Measurements from ENCODE around the gene HACD2. TPM values are rescaled to one million over a fixed set of nuclear protein-coding genes. Genes with fewer than 3 reads are reported as not detected.

HACD2 gene
- total RNA-seq, 1 experiment from 2014 or later = 97.7 TPM

DNA sequence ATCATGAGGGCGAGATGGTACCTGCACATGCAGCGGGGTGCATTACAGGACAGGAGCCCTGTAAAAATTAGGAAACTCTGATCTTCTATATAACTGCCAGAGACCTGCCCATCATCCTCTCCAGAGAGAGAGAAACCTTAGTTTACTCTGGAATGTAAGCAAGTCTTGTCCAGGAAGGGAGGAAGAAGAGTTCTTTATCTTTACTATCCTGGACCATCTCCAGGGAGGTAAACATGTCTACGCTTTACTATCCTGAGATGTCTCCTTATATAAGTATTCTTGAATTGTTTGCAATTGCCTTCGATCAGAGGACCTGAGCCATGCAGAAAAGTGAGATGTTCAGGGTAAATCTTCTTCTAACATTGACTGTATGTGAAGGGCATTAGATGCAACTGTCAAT, 12.7 kb upstream of the HACD2 start:
- Mint-ChIP-seq H3K36me3 (ENCODE audit: insufficient read depth, unreplicated experiment) (peaks cover 16% of the 10 kb centered on the region), H3K9me3 (ENCODE audit: unreplicated experiment) (no peaks in the 10 kb centered on the region), H3K27me3 (ENCODE audit: insufficient read depth, unreplicated experiment) (no peaks in the 10 kb centered on the region), H3K4me3 (ENCODE audit: unreplicated experiment) (no peak overlapping the region), H3K27ac (ENCODE audit: low read depth, unreplicated experiment) (no peak overlapping the region), H3K4me1 (ENCODE audit: insufficient read depth, unreplicated experiment) (peaks cover 38% of the 10 kb centered on the region)
- ChIA-PET POLR2A (interaction anchor here (1.2 to 3.5 kb wide), 2 partner anchors 9 to 12 kb away, joined by 3 to 44 read pairs; partner anchors contain the start of gene HACD2), CTCF (no interaction called here)
- BruUV-seq (replicated peaks) = no TSS peak
- DNase-seq (ENCODE audit: unreplicated experiment) = no peak
- TF ChIP-seq, protein P1, sequence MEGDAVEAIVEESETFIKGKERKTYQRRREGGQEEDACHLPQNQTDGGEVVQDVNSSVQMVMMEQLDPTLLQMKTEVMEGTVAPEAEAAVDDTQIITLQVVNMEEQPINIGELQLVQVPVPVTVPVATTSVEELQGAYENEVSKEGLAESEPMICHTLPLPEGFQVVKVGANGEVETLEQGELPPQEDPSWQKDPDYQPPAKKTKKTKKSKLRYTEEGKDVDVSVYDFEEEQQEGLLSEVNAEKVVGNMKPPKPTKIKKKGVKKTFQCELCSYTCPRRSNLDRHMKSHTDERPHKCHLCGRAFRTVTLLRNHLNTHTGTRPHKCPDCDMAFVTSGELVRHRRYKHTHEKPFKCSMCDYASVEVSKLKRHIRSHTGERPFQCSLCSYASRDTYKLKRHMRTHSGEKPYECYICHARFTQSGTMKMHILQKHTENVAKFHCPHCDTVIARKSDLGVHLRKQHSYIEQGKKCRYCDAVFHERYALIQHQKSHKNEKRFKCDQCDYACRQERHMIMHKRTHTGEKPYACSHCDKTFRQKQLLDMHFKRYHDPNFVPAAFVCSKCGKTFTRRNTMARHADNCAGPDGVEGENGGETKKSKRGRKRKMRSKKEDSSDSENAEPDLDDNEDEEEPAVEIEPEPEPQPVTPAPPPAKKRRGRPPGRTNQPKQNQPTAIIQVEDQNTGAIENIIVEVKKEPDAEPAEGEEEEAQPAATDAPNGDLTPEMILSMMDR (IDR thresholded peaks at IDR 0.05; ENCODE audit: unreplicated experiment) = no peak
- intact Hi-C loops (cut with micrococcal nuclease) = no loop called here

DNA sequence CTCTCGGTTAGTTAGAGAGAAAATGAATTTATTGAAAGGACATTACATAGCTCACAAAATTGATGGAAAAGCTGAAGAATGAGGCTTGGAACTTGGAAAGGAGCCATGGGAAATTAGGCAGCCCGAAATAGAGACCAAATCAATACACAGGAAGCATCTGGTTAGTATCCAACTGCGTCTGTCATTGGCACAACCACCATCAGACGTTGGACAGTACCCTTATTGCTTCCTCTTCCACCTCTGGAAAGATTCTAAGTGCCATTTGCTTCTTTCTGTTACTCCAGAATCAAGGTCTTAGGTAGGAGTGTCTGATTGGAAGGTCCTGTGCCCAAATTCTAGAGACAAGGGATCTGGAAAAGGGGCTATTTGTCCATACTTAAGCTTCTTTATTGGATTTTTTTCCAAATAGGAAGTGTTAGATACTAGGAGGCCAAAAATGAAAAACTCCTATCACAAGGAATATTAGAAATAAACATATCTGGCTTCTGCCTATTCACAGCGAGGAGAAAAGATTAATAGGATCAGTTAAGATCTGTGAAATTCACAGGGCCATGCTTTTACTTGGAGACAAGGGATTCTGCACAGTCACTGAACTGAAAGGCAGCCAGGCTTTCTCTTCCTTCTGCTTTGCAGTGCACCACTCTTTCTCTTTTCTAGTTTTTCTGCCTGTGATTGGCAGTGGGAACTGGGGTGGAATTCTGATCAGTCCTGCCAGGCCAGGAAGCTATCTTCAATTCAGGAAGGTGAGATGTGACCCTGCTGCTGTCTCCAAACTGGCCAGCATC, 10.7 kb upstream of the HACD2 start:
- CTCF ChIA-PET = interaction anchor here (0.7 to 1.6 kb wide), 2 partner anchors 8 to 381 kb away, joined by 3 to 7 read pairs; no protein-coding TSS in a partner anchor
- DNase-seq (ENCODE audit: unreplicated experiment) = no peak
- H3K4me1 Mint-ChIP-seq (ENCODE audit: insufficient read depth, unreplicated experiment) = peaks cover 25% of the 10 kb centered on the region
- no peaks in the 10 kb centered on the region for H3K27me3 Mint-ChIP-seq (ENCODE audit: insufficient read depth, unreplicated experiment)
- TF ChIP-seq, protein P1 (IDR thresholded peaks at IDR 0.05; ENCODE audit: unreplicated experiment) = no peak
- no peak overlapping the region for H3K4me3 Mint-ChIP-seq (ENCODE audit: unreplicated experiment)
- POLR2A ChIA-PET = interaction anchor here (0.9 to 3.5 kb wide), 3 partner anchors 10 to 14 kb away, joined by 4 to 44 read pairs (median 4); partner anchors contain the start of gene HACD2
- peaks cover 21% of the 10 kb centered on the region for H3K36me3 Mint-ChIP-seq (ENCODE audit: insufficient read depth, unreplicated experiment)
- intact Hi-C loops (cut with micrococcal nuclease) = no loop called here
- H3K27ac Mint-ChIP-seq (ENCODE audit: low read depth, unreplicated experiment) = no peak overlapping the region
- no TSS peak for BruUV-seq (replicated peaks)
- H3K9me3 Mint-ChIP-seq (ENCODE audit: unreplicated experiment) = no peaks in the 10 kb centered on the region

DNA sequence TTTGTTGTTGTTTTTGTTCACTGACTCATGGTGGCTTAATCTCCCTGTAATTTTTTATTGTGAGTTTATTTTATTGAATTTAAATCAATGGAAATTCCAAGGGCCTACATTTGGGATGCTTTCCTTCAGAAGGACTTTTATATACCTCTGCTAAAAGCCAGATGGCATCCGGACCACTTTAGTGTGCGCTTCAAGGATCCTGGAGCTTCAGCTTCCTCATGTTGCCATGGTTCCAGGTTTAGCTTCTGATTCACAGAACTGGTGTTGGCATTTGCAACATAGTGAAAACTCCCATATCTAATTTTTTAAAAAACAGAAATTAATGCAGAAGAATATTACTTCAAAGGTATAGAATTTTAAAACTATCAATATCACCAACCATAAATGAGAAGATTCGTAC, 8.5 kb upstream of the HACD2 start:
- H3K4me3 Mint-ChIP-seq (ENCODE audit: unreplicated experiment) = no peak overlapping the region
- no peaks in the 10 kb centered on the region for H3K9me3 Mint-ChIP-seq (ENCODE audit: unreplicated experiment)
- no peak overlapping the region for H3K27ac Mint-ChIP-seq (ENCODE audit: low read depth, unreplicated experiment)
- ChIA-PET POLR2A (interaction anchor here (1.0 kb wide), 1 partner anchor 12 kb away, joined by 3 read pairs; no protein-coding TSS in a partner anchor), CTCF (no interaction called here)
- no peaks in the 10 kb centered on the region for H3K27me3 Mint-ChIP-seq (ENCODE audit: insufficient read depth, unreplicated experiment)
- H3K4me1 Mint-ChIP-seq (ENCODE audit: insufficient read depth, unreplicated experiment) = peaks cover 16% of the 10 kb centered on the region
- no TSS peak for BruUV-seq (replicated peaks)
- H3K36me3 Mint-ChIP-seq (ENCODE audit: insufficient read depth, unreplicated experiment) = peaks cover 29% of the 10 kb centered on the region
- TF ChIP-seq, protein P1 (IDR thresholded peaks at IDR 0.05; ENCODE audit: unreplicated experiment) = no peak
- no peak for DNase-seq (ENCODE audit: unreplicated experiment)
- intact Hi-C loops (cut with micrococcal nuclease) = no loop called here

DNA sequence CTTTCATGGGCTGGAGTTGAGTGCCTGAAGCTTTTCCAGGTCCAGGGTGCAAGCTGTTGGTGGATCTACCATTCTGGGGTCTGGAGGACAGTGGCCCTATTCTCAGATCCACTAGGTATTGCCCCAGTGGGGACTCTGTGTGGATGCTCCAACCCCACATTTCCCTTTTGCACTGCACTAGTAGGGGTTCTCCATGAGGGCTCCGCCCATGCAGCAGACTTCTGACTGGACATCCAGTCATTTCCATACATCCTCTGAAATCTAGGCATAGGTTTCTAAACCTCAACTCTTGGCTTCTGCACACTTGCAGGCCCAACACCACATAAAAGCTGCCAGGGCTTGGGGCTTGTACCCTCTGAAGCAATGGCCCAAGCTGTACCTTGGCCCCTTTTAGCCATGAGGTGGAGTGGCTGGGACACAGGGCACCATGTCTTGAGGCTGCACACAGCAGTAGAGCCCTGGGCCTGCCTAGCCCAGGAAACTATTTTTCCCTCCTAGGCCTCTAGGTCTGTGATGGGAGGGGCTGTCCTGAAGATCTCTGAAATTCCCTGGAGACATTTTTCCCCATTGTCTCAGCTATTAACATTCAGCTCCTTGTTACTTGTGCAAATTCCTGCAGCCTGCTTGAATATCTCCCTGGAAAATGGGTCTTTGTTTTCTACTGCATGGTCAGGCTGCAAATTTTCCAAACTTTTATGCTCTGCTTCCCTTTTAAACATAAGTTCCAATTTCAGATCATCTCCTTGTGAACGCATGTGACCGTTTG, 6.0 kb upstream of the HACD2 start:
- BruUV-seq (replicated peaks) = no TSS peak
- no peak for DNase-seq (ENCODE audit: unreplicated experiment)
- Mint-ChIP-seq H3K9me3 (ENCODE audit: unreplicated experiment) (no peaks in the 10 kb centered on the region), H3K27ac (ENCODE audit: low read depth, unreplicated experiment) (no peak overlapping the region), H3K4me3 (ENCODE audit: unreplicated experiment) (no peak overlapping the region), H3K27me3 (ENCODE audit: insufficient read depth, unreplicated experiment) (no peaks in the 10 kb centered on the region), H3K4me1 (ENCODE audit: insufficient read depth, unreplicated experiment) (peaks cover 23% of the 10 kb centered on the region), H3K36me3 (ENCODE audit: insufficient read depth, unreplicated experiment) (peaks cover 38% of the 10 kb centered on the region)
- CTCF ChIA-PET = interaction anchor here (0.7 kb wide), 1 partner anchor 12 kb away, joined by 3 read pairs; no protein-coding TSS in a partner anchor
- intact Hi-C loops (cut with micrococcal nuclease) = no loop called here
- TF ChIP-seq, protein P1 (IDR thresholded peaks at IDR 0.05; ENCODE audit: unreplicated experiment) = no peak
- POLR2A ChIA-PET = no interaction called here

Measured in MCF 10A (cell line).